A673 (cell line): ENCODE measurements around the gene RSU1.

Experiments
- CTCF ChIP-seq: fragments of 300-800, 200-600 bp; sonication (generic); conservative IDR thresholded peaks from 2 replicates; pipeline ENCODE4 v1.5.1; 2017; ENCODE audit warnings: low read depth, mild to moderate bottlenecking, antibody characterized with exemption, low read length, moderate library complexity, mixed read lengths
- EZH2 ChIP-seq: fragments of 200-600 bp; sonication (generic); IDR thresholded peaks from 2 replicates; pipeline ENCODE4 v1.6.1; 2017; ENCODE audit warnings: borderline replicate concordance, low read depth, mild to moderate bottlenecking, mixed read lengths, antibody characterized with exemption, low read length; ENCODE audit not compliant: poor library complexity, severe bottlenecking

- no peak for TF ChIP-seq EZH2
- no peak for TF ChIP-seq CTCF
Observed at GRCh38 chr10:16847644-16848043, 30.4 kb upstream of the RSU1 start.
